HepG2 (cell line): ENCODE measurements around the gene NFATC2. TPM values are rescaled to one million over a fixed set of nuclear protein-coding genes. Genes with fewer than 3 reads are reported as not detected.

Experiments
- ADNP ChIP-seq: sonication (generic); formaldehyde crosslinking; IDR thresholded peaks from 2 replicates; pipeline ENCODE4 v1.4.0; 2020; ENCODE audit warnings: missing genetic modification reagents
- ESRRA ChIP-seq: sonication (generic); formaldehyde crosslinking; IDR thresholded peaks from 2 replicates; pipeline ENCODE4 v1.5.1; 2020; ENCODE audit warnings: mild to moderate bottlenecking, low read depth, missing genetic modification reagents
- HHEX ChIP-seq: IDR thresholded peaks from 2 replicates; pipeline ENCODE4 v1.6.1; 2016; ENCODE audit warnings: control low read depth
- KDM1A ChIP-seq: IDR thresholded peaks from 2 replicates; pipeline ENCODE4 v1.6.1; 2016; ENCODE audit warnings: missing compliant biosample characterization
- KDM4B ChIP-seq: sonication (generic); formaldehyde crosslinking; IDR thresholded peaks from 2 replicates; pipeline ENCODE4 v1.4.0; 2020; ENCODE audit warnings: missing genetic modification reagents
- MED8 ChIP-seq: sonication (generic); formaldehyde crosslinking; IDR thresholded peaks from 2 replicates; pipeline ENCODE4 v1.8.1; 2023; ENCODE audit warnings: mild to moderate bottlenecking, missing genetic modification reagents; ENCODE audit not compliant: insufficient replicate concordance
- MEIS1 ChIP-seq: sonication (generic); formaldehyde crosslinking; IDR thresholded peaks from 2 replicates; pipeline ENCODE4 v1.9.0; 2021; ENCODE audit warnings: mild to moderate bottlenecking, missing genetic modification reagents, moderate library complexity, borderline replicate concordance
- MIER3 ChIP-seq: IDR thresholded peaks from 2 replicates; pipeline ENCODE4 v1.6.1; 2016; ENCODE audit warnings: missing compliant biosample characterization, borderline replicate concordance
- MLLT10 ChIP-seq: sonication (generic); formaldehyde crosslinking; IDR thresholded peaks from 2 replicates; pipeline ENCODE4 v1.4.0; 2020; ENCODE audit warnings: missing genetic modification reagents
- POGZ ChIP-seq: sonication (generic); formaldehyde crosslinking; IDR thresholded peaks from 2 replicates; pipeline ENCODE4 v1.4.0; 2020; ENCODE audit warnings: mild to moderate bottlenecking, missing genetic modification reagents
- RBFOX2 ChIP-seq: fragments of 200-400 bp; formaldehyde crosslinking; IDR thresholded peaks from 2 replicates; pipeline ENCODE4 v1.6.1; 2017; ENCODE audit warnings: low read depth, mild to moderate bottlenecking, low read length
- RCOR2 ChIP-seq: IDR thresholded peaks from 2 replicates; pipeline ENCODE4 v1.6.1; 2016; ENCODE audit warnings: missing biosample characterization, missing genetic modification reagents
- RXRA ChIP-seq: sonication (generic); formaldehyde crosslinking; IDR thresholded peaks from 2 replicates; pipeline ENCODE4 v1.5.1; 2020; ENCODE audit warnings: missing genetic modification reagents
- SMAD3 ChIP-seq: sonication (generic); formaldehyde crosslinking; IDR thresholded peaks from 2 replicates; pipeline ENCODE4 v1.4.0; 2020; ENCODE audit warnings: missing genetic modification reagents
- STAT5B ChIP-seq: sonication (generic); formaldehyde crosslinking; IDR thresholded peaks from 2 replicates; pipeline ENCODE4 v1.4.0; 2020; ENCODE audit warnings: missing genetic modification reagents
- ZKSCAN1 ChIP-seq: fragments of 150-350 bp; IDR thresholded peaks from 2 replicates; pipeline ENCODE4 v1.6.1; 2014; ENCODE audit warnings: low read length
- ZNF10 ChIP-seq: sonication (generic); formaldehyde crosslinking; IDR thresholded peaks from 2 replicates; pipeline ENCODE4 v1.4.0; 2020; ENCODE audit warnings: mild to moderate bottlenecking, low read depth, missing genetic modification reagents, borderline replicate concordance
- ZNF124 ChIP-seq: sonication (generic); formaldehyde crosslinking; IDR thresholded peaks from 2 replicates; pipeline ENCODE4 v1.4.0; 2020; ENCODE audit warnings: missing genetic modification reagents
- ZNF138 ChIP-seq: sonication (generic); formaldehyde crosslinking; IDR thresholded peaks from 2 replicates; pipeline ENCODE4 v1.5.0; 2020; ENCODE audit warnings: mild to moderate bottlenecking, low read depth, missing genetic modification reagents
- ZNF260 ChIP-seq: sonication (generic); formaldehyde crosslinking; IDR thresholded peaks from 2 replicates; pipeline ENCODE4 v1.4.0; 2020; ENCODE audit warnings: missing genetic modification reagents, low read depth, mild to moderate bottlenecking, borderline replicate concordance
- ZNF530 ChIP-seq: sonication (generic); formaldehyde crosslinking; IDR thresholded peaks from 2 replicates; pipeline ENCODE4 v1.5.0; 2020; ENCODE audit warnings: low read depth, mild to moderate bottlenecking, missing genetic modification reagents
- ZNF674 ChIP-seq: sonication (generic); formaldehyde crosslinking; IDR thresholded peaks from 2 replicates; pipeline ENCODE4 v1.5.0; 2020; ENCODE audit warnings: low read depth, mild to moderate bottlenecking, missing genetic modification reagents
- ZNF737 ChIP-seq: sonication (generic); formaldehyde crosslinking; IDR thresholded peaks from 2 replicates; pipeline ENCODE4 v1.5.0; 2020; ENCODE audit warnings: missing genetic modification reagents, mild to moderate bottlenecking, borderline replicate concordance
- polyA plus RNA-seq, 8 experiments: library from polyadenylated mRNA; depleted of rRNA in 3 of 8; stranded (reverse) in 7 of 8; unstranded in 1 of 8; fragments of >200 nt; fragmentation: Illumina TruSeq in 4 of 8; extraction: Trizol in 4 of 8; gene quantifications; 2 replicates each; pipeline versions ENCODE4 v1.2.1 to v1.2.3, GENCODE V29; 2011 to 2016; ENCODE audit warnings: low read depth in 4 of 8, missing spikeins in 1 of 8, mixed read lengths in 1 of 8; ENCODE audit not compliant: insufficient read depth in 1 of 8
- total RNA-seq, 5 experiments: library from RNA; depleted of rRNA; stranded (reverse); fragments of >200 nt; fragmentation: Illumina TruSeq; extraction: Trizol; gene quantifications; 2 replicates each; pipeline ENCODE4 v1.2.3, GENCODE V29; 2016; ENCODE audit warnings: low read depth in 1 of 5
- TF ChIP-seq, protein P1 (sequence below): sonication (generic); formaldehyde crosslinking; IDR thresholded peaks from 2 replicates; pipeline ENCODE4 v1.5.0; 2020; ENCODE audit warnings: missing genetic modification reagents
- TF ChIP-seq, protein P2 (sequence below): IDR thresholded peaks from 2 replicates; pipeline ENCODE4 v1.6.1; 2016; ENCODE audit warnings: control low read depth
- TF ChIP-seq, protein P3 (sequence below): sonication (generic); formaldehyde crosslinking; IDR thresholded peaks from 2 replicates; pipeline ENCODE4 v1.8.0; 2022; ENCODE audit warnings: mild to moderate bottlenecking, missing genetic modification reagents; ENCODE audit not compliant: insufficient replicate concordance
- TF ChIP-seq, protein P4 (sequence below): sonication (generic); formaldehyde crosslinking; IDR thresholded peaks from 2 replicates; pipeline ENCODE4 v1.4.0; 2020; ENCODE audit warnings: mild to moderate bottlenecking, missing genetic modification reagents
- TF ChIP-seq, protein P5 (sequence below): sonication (generic); formaldehyde crosslinking; IDR thresholded peaks from 2 replicates; pipeline ENCODE4 v1.5.0; 2020; ENCODE audit warnings: missing genetic modification reagents, mild to moderate bottlenecking, borderline replicate concordance

NFATC2 gene
- total and polyA plus RNA-seq, 2 of the 13 experiments (the other 11 are each of a cell fraction or from before 2014, with no cell fraction given) = 1.9 to 3.3 TPM

DNA sequence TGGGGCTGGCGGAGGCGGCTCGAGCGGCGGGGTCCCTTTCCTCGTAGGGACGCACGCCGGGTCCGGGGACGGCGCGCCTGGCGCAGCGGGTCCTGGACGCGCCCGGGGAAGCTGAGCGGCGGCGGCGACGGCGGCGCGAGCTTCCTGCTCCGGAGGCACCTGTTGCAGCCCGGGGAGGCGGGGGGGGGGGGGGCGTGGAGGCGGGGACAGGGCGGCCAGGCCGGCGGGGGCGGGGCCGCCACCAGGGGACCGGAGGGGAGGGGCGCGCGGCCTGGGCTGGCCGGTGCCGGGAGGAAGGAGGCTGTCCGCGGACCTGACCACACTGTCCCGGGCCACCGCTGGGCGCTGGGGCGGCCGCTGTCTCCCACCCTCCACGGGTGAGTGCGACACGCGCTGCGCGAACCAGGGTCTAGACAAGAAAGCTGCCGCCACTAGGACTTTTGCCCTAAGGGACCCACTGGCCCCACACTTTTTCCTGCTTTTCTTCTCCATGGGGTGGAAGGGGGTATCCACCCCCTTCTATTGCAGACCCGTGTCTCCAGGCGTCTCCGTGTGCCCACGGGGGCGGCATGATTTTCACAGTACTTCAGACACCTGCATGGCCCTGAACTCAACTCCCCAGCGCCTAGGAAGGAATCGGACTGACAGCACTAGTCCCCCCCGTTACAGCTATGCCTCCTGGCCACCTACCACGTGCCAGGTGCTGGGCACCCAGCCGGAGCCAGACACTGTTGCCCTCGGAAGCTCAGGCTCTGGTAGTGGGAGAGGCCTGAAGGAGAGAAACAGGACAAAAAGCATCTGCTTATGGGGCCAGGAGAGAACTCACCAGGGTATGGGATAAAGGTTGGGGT is at the start of gene NFATC2 (continued):
- TF ChIP-seq MEIS1 (CRISPR knock-in tag) (no peak), ESRRA (CRISPR knock-in tag) (no peak), ZNF530 (CRISPR knock-in tag) (no peak), ZNF138 (CRISPR knock-in tag) (no peak), KDM1A (CRISPR knock-in tag) (no peak), MLLT10 (CRISPR knock-in tag) (no peak), MIER3 (CRISPR knock-in tag) (no peak), RXRA (CRISPR knock-in tag) (no peak), ZKSCAN1 (no peak), SMAD3 (CRISPR knock-in tag) (no peak), ZNF674 (CRISPR knock-in tag) (no peak), ZNF737 (no peak), ADNP (CRISPR knock-in tag) (no peak), KDM4B (CRISPR knock-in tag) (0 out of 2 replicates have a peak, but pooled peaks have one; percentile 19), ZNF124 (CRISPR knock-in tag) (no peak), HHEX (CRISPR knock-in tag) (no peak), POGZ (CRISPR knock-in tag) (no peak), ZNF10 (CRISPR knock-in tag) (no peak), ZNF260 (CRISPR knock-in tag) (no peak), RCOR2 (CRISPR knock-in tag) (no peak), MED8 (CRISPR knock-in tag) (no peak), STAT5B (CRISPR knock-in tag) (no peak), RBFOX2 (no peak; the same call in none of the 2 replicates)
- TF ChIP-seq, protein P1, sequence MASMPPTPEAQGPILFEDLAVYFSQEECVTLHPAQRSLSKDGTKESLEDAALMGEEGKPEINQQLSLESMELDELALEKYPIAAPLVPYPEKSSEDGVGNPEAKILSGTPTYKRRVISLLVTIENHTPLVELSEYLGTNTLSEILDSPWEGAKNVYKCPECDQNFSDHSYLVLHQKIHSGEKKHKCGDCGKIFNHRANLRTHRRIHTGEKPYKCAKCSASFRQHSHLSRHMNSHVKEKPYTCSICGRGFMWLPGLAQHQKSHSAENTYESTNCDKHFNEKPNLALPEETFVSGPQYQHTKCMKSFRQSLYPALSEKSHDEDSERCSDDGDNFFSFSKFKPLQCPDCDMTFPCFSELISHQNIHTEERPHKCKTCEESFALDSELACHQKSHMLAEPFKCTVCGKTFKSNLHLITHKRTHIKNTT = no peak
- TF ChIP-seq, protein P2, sequence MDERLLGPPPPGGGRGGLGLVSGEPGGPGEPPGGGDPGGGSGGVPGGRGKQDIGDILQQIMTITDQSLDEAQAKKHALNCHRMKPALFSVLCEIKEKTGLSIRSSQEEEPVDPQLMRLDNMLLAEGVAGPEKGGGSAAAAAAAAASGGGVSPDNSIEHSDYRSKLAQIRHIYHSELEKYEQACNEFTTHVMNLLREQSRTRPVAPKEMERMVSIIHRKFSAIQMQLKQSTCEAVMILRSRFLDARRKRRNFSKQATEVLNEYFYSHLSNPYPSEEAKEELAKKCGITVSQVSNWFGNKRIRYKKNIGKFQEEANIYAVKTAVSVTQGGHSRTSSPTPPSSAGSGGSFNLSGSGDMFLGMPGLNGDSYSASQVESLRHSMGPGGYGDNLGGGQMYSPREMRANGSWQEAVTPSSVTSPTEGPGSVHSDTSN (CRISPR knock-in tag) = no peak
- TF ChIP-seq, protein P3, sequence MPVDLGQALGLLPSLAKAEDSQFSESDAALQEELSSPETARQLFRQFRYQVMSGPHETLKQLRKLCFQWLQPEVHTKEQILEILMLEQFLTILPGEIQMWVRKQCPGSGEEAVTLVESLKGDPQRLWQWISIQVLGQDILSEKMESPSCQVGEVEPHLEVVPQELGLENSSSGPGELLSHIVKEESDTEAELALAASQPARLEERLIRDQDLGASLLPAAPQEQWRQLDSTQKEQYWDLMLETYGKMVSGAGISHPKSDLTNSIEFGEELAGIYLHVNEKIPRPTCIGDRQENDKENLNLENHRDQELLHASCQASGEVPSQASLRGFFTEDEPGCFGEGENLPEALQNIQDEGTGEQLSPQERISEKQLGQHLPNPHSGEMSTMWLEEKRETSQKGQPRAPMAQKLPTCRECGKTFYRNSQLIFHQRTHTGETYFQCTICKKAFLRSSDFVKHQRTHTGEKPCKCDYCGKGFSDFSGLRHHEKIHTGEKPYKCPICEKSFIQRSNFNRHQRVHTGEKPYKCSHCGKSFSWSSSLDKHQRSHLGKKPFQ (CRISPR knock-in tag) = no peak
- TF ChIP-seq, protein P4, sequence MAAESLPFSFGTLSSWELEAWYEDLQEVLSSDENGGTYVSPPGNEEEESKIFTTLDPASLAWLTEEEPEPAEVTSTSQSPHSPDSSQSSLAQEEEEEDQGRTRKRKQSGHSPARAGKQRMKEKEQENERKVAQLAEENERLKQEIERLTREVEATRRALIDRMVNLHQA = no peak
- TF ChIP-seq, protein P5, sequence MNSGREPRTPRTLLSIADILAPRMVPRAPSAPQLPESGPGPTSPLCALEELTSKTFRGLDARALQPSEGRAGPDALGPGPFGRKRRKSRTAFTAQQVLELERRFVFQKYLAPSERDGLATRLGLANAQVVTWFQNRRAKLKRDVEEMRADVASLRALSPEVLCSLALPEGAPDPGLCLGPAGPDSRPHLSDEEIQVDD (CRISPR knock-in tag) = no peak
